GM23338 (cell line): Measurements from ENCODE around the gene ST7L.

Experiments
- CREB1 ChIP-seq: fragments of 250-450 bp; sonication (Bioruptor Pico); IDR thresholded peaks from 2 replicates; pipeline ENCODE4 v1.5.0; 2020; ENCODE audit warnings: low read depth, mild to moderate bottlenecking, moderate library complexity
- EZH2 ChIP-seq: fragments of 200-600 bp; sonication (generic); IDR thresholded peaks from one replicate; pipeline ENCODE4 v1.8.0; 2017; ENCODE audit warnings: antibody characterized with exemption, mild to moderate bottlenecking, low read depth; ENCODE audit not compliant: unreplicated experiment
- EZH2phosphoT487 ChIP-seq: fragments of 200-600 bp; sonication (generic); IDR thresholded peaks from one replicate; pipeline ENCODE4 v1.8.1; 2018; ENCODE audit warnings: antibody characterized with exemption; ENCODE audit not compliant: unreplicated experiment
- POLR2AphosphoS5 ChIP-seq: IDR thresholded peaks from 2 replicates; pipeline ENCODE4 v1.6.1; 2016; ENCODE audit warnings: antibody characterized with exemption, low read depth
- TF ChIP-seq, protein P1 (sequence below), 2 experiments: fragments of 200-600 bp in 1 of 2; sonication (generic) in 1 of 2; conservative IDR thresholded peaks; 2 replicates each; pipeline versions ENCODE4 v1.5.1 to v1.6.1; 2016 to 2017; ENCODE audit warnings: antibody characterized with exemption in 2 of 2, low read depth in 2 of 2, mild to moderate bottlenecking in 2 of 2, moderate library complexity in 1 of 2
- TF ChIP-seq, protein P2 (sequence below): IDR thresholded peaks from one replicate; pipeline ENCODE4 v1.6.1; 2018; ENCODE audit warnings: antibody characterized with exemption; ENCODE audit not compliant: unreplicated experiment
- TF ChIP-seq, protein P3 (sequence below): IDR thresholded peaks from 2 replicates; pipeline ENCODE4 v1.6.1; 2016; ENCODE audit warnings: antibody characterized with exemption

DNA sequence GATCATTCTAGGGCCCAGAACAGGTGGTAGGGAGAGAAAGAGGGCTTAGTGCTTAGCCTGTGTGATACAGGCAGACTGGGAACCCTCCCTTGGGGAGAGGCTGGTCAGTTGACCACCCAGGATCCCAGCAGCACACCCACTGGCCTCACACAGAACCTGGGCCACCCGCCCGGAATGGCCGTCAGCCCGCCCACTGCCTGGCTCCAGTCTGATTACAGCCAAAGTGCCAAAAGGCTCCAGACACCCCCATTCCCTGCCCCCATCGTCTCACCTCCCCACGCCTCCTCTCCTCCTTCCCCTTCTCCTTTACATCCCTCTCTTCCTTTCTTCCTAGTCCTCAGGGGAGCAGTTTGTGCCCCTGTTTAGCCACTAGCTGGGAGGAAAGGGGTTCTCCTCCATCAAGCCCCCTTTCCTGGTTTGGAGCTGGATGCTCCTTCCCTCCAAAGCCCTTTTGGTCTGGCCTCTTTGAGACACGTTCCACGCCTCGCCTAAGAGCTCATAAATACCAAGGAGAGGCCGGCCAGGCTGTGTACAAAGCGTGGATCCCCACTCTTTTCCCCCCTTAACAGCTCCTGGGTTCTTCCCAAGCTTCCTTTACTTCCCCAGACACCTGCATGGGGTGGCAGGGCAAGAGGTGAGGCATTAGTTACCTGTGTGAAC is 114.8 kb downstream of the ST7L start:
- TF ChIP-seq EZH2 (no peak), POLR2AphosphoS5 (no peak), CREB1 (no peak), EZH2phosphoT487 (no peak)
- TF ChIP-seq, protein P1, sequence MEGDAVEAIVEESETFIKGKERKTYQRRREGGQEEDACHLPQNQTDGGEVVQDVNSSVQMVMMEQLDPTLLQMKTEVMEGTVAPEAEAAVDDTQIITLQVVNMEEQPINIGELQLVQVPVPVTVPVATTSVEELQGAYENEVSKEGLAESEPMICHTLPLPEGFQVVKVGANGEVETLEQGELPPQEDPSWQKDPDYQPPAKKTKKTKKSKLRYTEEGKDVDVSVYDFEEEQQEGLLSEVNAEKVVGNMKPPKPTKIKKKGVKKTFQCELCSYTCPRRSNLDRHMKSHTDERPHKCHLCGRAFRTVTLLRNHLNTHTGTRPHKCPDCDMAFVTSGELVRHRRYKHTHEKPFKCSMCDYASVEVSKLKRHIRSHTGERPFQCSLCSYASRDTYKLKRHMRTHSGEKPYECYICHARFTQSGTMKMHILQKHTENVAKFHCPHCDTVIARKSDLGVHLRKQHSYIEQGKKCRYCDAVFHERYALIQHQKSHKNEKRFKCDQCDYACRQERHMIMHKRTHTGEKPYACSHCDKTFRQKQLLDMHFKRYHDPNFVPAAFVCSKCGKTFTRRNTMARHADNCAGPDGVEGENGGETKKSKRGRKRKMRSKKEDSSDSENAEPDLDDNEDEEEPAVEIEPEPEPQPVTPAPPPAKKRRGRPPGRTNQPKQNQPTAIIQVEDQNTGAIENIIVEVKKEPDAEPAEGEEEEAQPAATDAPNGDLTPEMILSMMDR (conservative IDR thresholded peaks at IDR 0.05; ENCODE audit: low read depth in 2 of 2) = no peak
- TF ChIP-seq, protein P2, sequence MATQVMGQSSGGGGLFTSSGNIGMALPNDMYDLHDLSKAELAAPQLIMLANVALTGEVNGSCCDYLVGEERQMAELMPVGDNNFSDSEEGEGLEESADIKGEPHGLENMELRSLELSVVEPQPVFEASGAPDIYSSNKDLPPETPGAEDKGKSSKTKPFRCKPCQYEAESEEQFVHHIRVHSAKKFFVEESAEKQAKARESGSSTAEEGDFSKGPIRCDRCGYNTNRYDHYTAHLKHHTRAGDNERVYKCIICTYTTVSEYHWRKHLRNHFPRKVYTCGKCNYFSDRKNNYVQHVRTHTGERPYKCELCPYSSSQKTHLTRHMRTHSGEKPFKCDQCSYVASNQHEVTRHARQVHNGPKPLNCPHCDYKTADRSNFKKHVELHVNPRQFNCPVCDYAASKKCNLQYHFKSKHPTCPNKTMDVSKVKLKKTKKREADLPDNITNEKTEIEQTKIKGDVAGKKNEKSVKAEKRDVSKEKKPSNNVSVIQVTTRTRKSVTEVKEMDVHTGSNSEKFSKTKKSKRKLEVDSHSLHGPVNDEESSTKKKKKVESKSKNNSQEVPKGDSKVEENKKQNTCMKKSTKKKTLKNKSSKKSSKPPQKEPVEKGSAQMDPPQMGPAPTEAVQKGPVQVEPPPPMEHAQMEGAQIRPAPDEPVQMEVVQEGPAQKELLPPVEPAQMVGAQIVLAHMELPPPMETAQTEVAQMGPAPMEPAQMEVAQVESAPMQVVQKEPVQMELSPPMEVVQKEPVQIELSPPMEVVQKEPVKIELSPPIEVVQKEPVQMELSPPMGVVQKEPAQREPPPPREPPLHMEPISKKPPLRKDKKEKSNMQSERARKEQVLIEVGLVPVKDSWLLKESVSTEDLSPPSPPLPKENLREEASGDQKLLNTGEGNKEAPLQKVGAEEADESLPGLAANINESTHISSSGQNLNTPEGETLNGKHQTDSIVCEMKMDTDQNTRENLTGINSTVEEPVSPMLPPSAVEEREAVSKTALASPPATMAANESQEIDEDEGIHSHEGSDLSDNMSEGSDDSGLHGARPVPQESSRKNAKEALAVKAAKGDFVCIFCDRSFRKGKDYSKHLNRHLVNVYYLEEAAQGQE = no peak
- TF ChIP-seq, protein P3, sequence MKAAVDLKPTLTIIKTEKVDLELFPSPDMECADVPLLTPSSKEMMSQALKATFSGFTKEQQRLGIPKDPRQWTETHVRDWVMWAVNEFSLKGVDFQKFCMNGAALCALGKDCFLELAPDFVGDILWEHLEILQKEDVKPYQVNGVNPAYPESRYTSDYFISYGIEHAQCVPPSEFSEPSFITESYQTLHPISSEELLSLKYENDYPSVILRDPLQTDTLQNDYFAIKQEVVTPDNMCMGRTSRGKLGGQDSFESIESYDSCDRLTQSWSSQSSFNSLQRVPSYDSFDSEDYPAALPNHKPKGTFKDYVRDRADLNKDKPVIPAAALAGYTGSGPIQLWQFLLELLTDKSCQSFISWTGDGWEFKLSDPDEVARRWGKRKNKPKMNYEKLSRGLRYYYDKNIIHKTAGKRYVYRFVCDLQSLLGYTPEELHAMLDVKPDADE = no peak
